RPMI7951 (cell line): ENCODE measurements around the gene PJVK. TPM values are rescaled to one million over a fixed set of nuclear protein-coding genes. Genes with fewer than 3 reads are reported as not detected.
A peak's percentile ranks its signal among the peaks of the same experiment; 100 is the strongest.
"Not testable (repeated sequence)": the region's sequence is repeated elsewhere in the genome, so short reads cannot be mapped to it uniquely, and the experiment has no call there.

ENCODE experiments used
- DNase-seq: peaks from one replicate; pipeline ENCODE4 v3.0.0-alpha.2; 2012; ENCODE audit warnings: low read depth
- total RNA-seq: library from RNA; depleted of rRNA; stranded (reverse); fragments of >200 nt; shearing (Covaris generic); gene quantifications from 2 replicates; pipeline ENCODE4 v1.2.3, GENCODE V29; 2014

PJVK gene
- total RNA-seq, 1 experiment from 2014 or later: not detected

GRCh38 chr2:178429336-178429735, 21.8 kb upstream of the PJVK start:
- no peak for DNase-seq

GRCh38 chr2:178436662-178437061, 14.5 kb upstream of the PJVK start:
- DNase-seq: no peak

GRCh38 chr2:178441426-178441825, 9.8 kb upstream of the PJVK start:
- no peak for DNase-seq

- DNase-seq: no peak
These were observed 2.1 kb upstream of the PJVK start for GRCh38 chr2:178448968-178449661.

DNA sequence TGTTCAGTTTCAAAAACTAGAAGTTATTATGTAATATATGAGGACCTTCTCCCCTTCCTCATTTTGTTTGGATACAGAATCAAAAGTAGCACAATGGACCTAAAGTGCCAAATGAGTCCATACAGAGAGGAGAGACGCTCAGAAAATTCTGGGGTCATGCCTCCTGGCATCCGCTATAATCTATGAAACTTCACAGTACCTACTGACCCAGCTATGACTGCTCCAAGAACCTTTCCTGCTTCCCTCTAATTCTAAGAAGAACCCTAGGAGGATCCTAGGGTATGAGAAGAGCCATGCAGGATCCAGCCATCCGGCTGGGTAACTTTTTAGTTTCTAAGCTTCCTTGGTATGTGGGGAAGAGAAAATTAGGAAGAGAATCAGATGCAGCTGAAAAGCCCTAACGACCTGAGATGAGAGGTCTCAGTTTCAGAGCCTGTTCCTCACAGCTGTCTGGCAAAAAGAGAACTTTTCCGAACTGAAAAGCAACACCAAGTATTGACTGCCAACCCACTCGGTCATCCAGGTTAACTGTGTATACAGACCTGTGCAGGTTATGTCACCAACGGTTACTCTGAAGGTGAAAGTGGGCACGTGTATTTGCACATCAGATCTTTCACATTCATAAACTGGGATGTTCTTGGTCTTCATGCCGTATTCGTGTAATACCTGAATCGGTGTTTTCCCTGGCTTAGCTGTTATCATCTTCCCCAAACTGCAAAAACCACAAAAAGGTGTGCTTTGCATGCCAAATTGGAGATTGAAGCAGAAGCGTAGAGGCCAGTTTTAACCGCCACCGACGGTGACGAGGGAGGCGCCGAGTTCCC, 1.3 kb upstream of the PJVK start:
- DNase-seq: peak; percentile 6

DNA sequence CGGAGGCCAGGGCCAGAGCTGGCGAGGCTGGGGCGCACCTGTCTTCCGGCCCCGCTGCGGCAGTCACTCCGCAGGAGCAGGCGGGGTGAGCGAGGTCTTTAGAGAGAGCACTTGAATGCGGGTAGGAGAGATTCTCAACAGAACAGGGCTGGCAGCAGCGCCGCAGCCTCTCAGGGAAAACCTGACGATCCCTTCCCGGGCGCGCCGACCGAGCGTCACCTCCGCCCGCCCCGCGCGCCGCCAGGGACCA, 729 bp upstream of the PJVK start:
- DNase-seq: no peak

DNA sequence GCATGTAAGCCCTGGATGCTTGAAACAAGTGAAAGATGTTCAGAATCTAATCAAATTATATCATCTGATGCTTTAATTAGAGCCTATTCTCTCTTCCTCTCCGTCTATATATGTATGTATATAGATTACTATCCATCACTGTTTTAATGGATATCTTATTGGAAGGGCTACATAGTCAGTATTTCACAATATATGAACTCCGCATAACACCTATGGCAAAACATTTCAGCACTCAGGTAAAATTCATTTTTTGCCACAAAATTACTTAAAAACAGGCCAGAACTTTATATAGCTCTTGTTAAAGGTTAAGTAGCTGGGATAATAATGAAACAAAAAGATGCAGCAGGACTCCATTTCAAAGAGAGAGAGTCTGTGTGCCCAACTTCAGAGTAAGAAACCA, 1.2 kb downstream of the PJVK start:
- DNase-seq: no peak

DNA sequence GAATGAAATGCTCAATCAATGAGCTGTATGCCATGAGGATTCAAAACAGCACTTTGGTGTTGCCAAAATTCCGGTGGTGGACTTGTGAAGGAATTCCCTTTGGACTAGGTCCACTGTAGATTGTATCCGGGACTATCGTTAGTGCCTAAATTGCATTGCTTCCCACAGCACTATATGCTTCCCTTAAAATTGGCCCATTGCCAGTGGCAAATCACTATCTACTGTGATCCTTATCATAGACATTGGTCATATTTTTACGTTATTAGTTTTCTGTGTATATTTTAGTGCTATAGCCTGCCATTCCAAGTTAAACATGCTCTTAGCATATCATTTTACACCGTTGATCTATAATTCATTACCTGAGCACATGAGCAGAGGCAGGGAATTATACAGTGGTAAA, 1.7 kb downstream of the PJVK start:
- DNase-seq: no peak

GRCh38 chr2:178455947-178456346, 4.8 kb downstream of the PJVK start:
- peak; percentile 66 for DNase-seq

- DNase-seq: no peak
These were observed 6.3 kb downstream of the PJVK start for GRCh38 chr2:178457390-178457886.

DNA sequence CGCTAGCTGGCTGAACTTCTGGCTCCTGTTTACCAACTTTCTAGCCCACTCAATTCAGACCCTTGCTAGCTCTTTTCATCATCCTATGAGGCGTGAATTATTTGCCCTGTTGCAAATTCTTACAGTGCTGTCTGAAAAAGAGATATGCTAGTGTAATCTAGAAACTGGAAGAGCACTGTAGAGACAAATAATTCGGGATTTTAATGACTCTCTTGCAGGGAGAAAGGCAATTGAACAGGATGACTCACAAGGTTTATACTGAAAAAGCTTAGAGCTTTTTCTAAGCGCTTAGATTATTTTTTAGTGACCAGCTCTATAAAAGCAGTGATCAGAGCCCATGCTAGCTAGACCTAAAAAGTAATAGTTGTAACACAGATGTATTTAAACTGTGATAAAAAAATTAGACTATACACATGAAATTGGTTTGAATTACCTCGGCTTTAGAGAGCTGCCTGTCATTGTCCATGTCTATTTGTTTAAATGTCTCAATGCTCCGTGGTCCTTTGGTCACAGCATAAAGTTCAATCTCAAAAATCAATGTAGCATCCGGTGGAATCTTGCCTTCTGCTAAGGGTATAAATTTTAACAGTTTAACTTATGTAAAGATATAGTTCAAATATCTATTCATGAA, 18.2 kb downstream of the PJVK start:
- no peak for DNase-seq

DNA sequence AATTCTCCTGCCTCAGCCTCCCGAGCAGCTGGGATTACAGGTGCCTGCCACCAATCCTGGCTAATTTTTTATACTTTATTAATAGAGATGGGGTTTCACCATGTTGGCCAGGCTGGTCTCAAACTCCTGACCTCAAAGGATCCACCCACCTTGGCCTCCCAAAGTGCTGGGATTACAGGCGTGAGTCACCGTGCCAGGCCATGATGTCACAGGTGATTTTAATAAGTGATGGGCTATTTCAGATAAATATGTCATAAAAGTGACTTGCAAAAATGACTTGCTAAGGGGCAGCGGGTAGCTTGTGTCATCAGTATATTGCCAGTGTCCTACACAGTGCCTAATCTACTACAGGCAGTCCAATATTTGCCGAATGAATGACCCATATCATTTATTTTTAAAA, 20.1 kb downstream of the PJVK start:
- not testable (repeated sequence) for DNase-seq

DNA sequence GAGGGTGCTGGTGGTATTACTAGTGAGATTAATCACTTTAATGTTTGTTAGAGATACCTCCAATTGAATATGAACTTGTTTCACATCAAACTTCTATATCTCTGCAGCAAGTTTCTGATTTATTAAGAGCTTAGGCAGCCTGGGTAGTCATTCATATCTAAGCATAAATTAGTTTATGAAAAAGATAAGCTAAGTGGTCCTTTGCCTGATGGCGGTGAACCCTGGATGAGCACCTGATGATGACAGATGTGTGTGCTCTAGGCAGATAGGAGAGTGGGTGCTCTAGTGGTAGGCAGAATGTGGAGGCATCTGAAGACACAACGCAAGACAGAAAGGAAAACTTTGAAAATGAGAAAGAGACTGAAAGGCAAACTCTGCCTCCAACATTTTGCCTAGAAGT, 22.2 kb downstream of the PJVK start:
- no peak for DNase-seq

GRCh38 chr2:178473931-178474330, 22.8 kb downstream of the PJVK start:
- DNase-seq: peak; percentile 24

DNA sequence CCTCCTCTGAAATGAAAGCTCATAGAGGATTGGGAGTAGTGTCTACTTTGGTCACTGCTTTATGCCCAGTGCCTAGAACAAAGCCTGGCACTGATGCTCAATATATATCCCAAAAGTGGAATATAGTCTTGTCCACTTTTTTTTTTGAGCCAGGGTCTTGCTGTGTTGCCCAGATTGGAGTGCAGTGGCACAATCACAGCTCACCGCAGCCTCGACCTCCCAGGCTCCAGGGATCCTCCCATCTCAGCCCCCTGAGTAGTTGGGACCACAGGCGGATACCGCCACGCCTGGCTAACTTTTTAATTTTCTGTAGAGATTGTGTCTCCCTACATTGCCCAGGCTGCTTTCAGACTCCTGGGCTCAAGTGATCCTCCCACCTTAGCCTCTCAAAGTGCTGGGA, 23.4 kb downstream of the PJVK start:
- no peak for DNase-seq

- no peak for DNase-seq
These were observed 25.3 kb downstream of the PJVK start for GRCh38 chr2:178476477-178476876.

DNA sequence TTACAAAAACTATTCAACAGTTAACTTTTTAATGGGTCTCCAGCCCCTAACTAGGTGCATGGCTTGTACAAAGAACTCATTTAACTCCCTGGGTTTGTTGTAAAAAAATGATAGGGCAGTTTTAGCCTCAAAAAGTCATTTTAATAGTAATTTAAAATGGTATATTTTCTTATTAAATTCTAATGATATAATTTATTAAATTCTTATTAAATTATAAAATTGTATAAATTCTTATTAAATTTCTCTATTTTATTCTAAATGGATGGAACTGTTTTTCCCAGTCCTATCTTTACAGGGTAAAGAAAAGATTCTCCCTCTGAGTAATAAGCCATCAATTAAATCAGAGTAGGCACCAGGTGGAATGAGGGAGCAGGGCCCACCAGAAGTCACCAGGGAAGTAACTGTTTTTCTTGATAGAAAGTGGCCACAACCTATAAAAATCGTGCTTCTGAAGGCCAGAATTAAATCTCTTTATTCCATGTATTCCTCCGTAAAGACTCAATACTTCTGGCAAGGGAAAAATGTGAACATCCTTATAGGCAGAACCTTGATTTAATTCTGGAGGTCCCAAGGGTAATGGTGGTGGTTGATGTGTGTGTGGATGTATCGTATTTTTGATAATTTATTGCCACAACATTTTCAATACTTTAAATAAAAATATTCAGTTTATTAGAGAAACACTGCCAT, 26.4 kb downstream of the PJVK start:
- no peak for DNase-seq

DNA sequence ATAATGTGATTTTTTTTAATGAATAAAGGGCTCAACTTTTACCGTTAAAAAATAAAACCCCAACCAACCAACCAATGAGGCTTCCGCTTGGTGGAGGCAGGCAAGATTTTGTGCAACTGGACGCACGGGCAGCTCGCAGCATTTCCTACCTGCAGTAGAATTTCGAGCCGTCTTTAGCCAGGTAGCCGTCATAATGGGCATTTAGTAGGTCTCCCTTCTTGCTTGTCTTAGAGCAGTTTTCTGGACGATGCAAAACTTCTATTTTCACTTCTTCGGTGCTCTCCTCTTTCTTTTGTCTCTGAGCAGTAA, 26.9 kb downstream of the PJVK start:
- peak; percentile 19 for DNase-seq

GRCh38 chr2:178478439-178479274, 27.5 kb downstream of the PJVK start, which contains the start of gene FKBP7:
TSS of gene FKBP7 (minus strand) at chr2:178478600. CDS start at chr2:178478499, 101 bp downstream.
- peak; percentile 84 for DNase-seq

GRCh38 chr2:178479275-178479616, 28.1 kb downstream of the PJVK start:
- no peak for DNase-seq

DNA sequence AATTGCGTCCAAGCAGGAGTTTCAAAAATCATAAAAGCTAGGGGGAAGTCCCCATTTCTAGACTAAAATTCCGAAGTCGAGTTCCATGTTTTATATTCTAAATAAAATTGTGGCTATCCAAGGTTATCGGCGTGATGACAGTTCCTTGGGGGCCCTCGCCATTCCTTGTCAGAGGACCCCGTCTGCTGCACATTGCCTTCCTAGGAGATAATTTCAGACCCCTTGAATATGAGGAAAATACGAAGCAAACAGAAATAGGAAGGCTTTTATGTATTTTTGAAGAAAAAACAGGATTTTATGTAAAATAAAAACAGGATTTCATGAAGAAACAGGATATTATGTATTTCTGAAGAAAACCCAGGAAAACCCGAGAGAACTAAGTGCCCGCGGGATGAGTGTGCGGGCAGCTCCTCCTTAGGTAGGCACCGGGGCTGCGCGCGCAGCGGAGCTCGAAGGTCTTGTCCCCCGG, 28.6 kb downstream of the PJVK start:
- DNase-seq: no peak
